Suprapubic skin (tissue), 4 donors: ENCODE data around the gene ICE1. TPM values are rescaled to one million over a fixed set of nuclear protein-coding genes. Genes with fewer than 3 reads are reported as not detected.
"Not testable (repeated sequence)": the region's sequence is repeated elsewhere in the genome, so short reads cannot be mapped to it uniquely, and the experiment has no call there.

Source experiments
- DNase-seq, 2 donors: peaks; one replicate each; pipeline ENCODE4 v3.0.0-alpha.2; 2019; ENCODE audit warnings: low spot score in 2 of 2
- H3K27ac ChIP-seq: fragments of 200-600 bp; sonication (generic); one replicate; pipeline ENCODE4 v1.5.1; 2019
- H3K27me3 ChIP-seq: fragments of 200-600 bp; sonication (generic); one replicate; pipeline ENCODE4 v1.5.1; 2019
- H3K36me3 ChIP-seq: fragments of 200-600 bp; sonication (generic); one replicate; pipeline ENCODE4 v1.5.1; 2019
- H3K4me1 ChIP-seq: fragments of 200-600 bp; sonication (generic); one replicate; pipeline ENCODE4 v1.5.1; 2019
- H3K4me3 ChIP-seq: fragments of 200-600 bp; sonication (generic); one replicate; pipeline ENCODE4 v1.5.1; 2019; ENCODE audit warnings: mild to moderate bottlenecking
- H3K9me3 ChIP-seq: fragments of 200-600 bp; sonication (generic); one replicate; pipeline ENCODE4 v1.5.1; 2019
- CTCF ChIP-seq, 2 donors: fragments of 200-600 bp in 1 of 2; fragments of 450-650 bp in 1 of 2; sonication (generic) in 1 of 2; IDR thresholded peaks; one replicate each; pipeline ENCODE4 v1.5.1; 2016 to 2019; ENCODE audit warnings: antibody characterized with exemption in 2 of 2, mild to moderate bottlenecking in 1 of 2, moderate library complexity in 1 of 2
- EP300 ChIP-seq: sonication (generic); formaldehyde crosslinking; IDR thresholded peaks from one replicate; pipeline ENCODE4 v1.6.1; 2017; ENCODE audit warnings: antibody characterized with exemption
- POLR2A ChIP-seq, 2 donors: fragments of 450-650 bp; IDR thresholded peaks; one replicate each; pipeline ENCODE4 v1.6.1; 2017; ENCODE audit warnings: antibody characterized with exemption in 2 of 2, mild to moderate bottlenecking in 2 of 2, moderate library complexity in 2 of 2
- POLR2AphosphoS5 ChIP-seq, 3 donors: sonication (generic); formaldehyde crosslinking; IDR thresholded peaks; one replicate each; pipeline ENCODE4 v1.6.1; 2017; ENCODE audit warnings: antibody characterized with exemption in 3 of 3
- WGBS: methylation state at CpG from one replicate; pipeline ENCODE4 v1.1.5; 2018; 5-methylcytosine and 5-hydroxymethylcytosine counted together
- total RNA-seq, 4 donors: library from RNA; depleted of rRNA; stranded (reverse); fragments of >200 nt; gene quantifications; one replicate each; pipeline ENCODE4 v1.1.0, GENCODE V29; 2016

The ICE1 gene
- total RNA-seq, 4 donors from 2014 or later = 17.6 to 27.4 (median 24.1) TPM

- Histone ChIP-seq H3K4me3 (no peak overlapping the region), H3K9me3 (no peaks in the 10 kb centered on the region), H3K27ac (no peak overlapping the region), H3K27me3 (no peaks in the 10 kb centered on the region), H3K36me3 (peaks cover 55% of the 10 kb centered on the region), H3K4me1 (no peaks in the 10 kb centered on the region)
- 97% methylated on average over 4 of the region's 4 CpGs for WGBS
- TF ChIP-seq CTCF (IDR thresholded peaks at IDR 0.05) (no peak), POLR2AphosphoS5 (IDR thresholded peaks at IDR 0.05) (no peak), EP300 (no peak), POLR2A (IDR thresholded peaks at IDR 0.05) (no peak)
- DNase-seq = no peak
Observed at GRCh38 chr5:5467737-5468136, 45.3 kb downstream of the ICE1 start.

- H3K27ac ChIP-seq = no peak overlapping the region
- H3K9me3 ChIP-seq = no peaks in the 10 kb centered on the region
- H3K4me3 ChIP-seq = no peak overlapping the region
- H3K27me3 ChIP-seq = no peaks in the 10 kb centered on the region
- no peaks in the 10 kb centered on the region for H3K4me1 ChIP-seq
- DNase-seq = no peak
- peaks cover 56% of the 10 kb centered on the region for H3K36me3 ChIP-seq
- TF ChIP-seq POLR2AphosphoS5 (IDR thresholded peaks at IDR 0.05) = no peak
- TF ChIP-seq EP300 = no peak
- no peak for TF ChIP-seq POLR2A (IDR thresholded peaks at IDR 0.05)
- TF ChIP-seq CTCF (IDR thresholded peaks at IDR 0.05) = no peak
Observed at GRCh38 chr5:5470933-5471332, 48.5 kb downstream of the ICE1 start.

- Histone ChIP-seq H3K27me3 (no peaks in the 10 kb centered on the region), H3K4me3 (no peak overlapping the region), H3K9me3 (no peaks in the 10 kb centered on the region), H3K27ac (no peak overlapping the region), H3K36me3 (peaks cover 51% of the 10 kb centered on the region), H3K4me1 (no peaks in the 10 kb centered on the region)
- TF ChIP-seq EP300 = no peak
- TF ChIP-seq CTCF (IDR thresholded peaks at IDR 0.05) = no peak
- no peak for TF ChIP-seq POLR2AphosphoS5 (IDR thresholded peaks at IDR 0.05)
- no peak for TF ChIP-seq POLR2A (IDR thresholded peaks at IDR 0.05)
- DNase-seq = no peak
- WGBS = 88% methylated on average over 2 of the region's 2 CpGs
Observed at GRCh38 chr5:5473226-5473625, 50.7 kb downstream of the ICE1 start.

DNA sequence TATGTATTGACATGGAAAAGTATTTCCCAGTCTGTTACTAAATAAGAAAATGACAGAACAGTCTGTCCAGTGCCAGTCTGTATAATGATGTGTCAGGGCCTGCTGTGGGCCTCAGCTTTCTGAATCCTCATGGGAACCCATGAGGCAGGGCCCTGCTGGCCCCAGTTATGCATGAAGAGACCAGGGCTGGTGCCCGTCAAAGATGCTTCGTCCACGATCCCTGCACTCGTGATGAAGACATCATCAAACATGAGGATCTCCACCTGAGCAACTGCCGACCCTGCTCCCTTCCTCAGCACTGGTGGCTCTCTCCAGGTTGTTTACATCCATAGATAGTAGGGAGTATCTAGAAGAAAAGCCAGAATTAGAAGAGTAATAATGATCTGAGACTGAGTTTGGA lies 52.5 kb downstream of the ICE1 start:
- no peak for DNase-seq
- no peak for TF ChIP-seq CTCF (IDR thresholded peaks at IDR 0.05)
- Histone ChIP-seq H3K4me1 (no peaks in the 10 kb centered on the region), H3K9me3 (no peaks in the 10 kb centered on the region), H3K4me3 (no peak overlapping the region), H3K36me3 (peaks cover 43% of the 10 kb centered on the region), H3K27me3 (no peaks in the 10 kb centered on the region), H3K27ac (no peak overlapping the region)
- 95% methylated on average over 5 of the region's 5 CpGs for WGBS

GRCh38 chr5:5475975-5476374 lies 53.5 kb downstream of the ICE1 start:
- H3K4me3 ChIP-seq = no peak overlapping the region
- H3K27ac ChIP-seq = no peak overlapping the region
- TF ChIP-seq POLR2A (IDR thresholded peaks at IDR 0.05) (no peak), CTCF (IDR thresholded peaks at IDR 0.05) (no peak), POLR2AphosphoS5 (IDR thresholded peaks at IDR 0.05) (no peak), EP300 (no peak)
- DNase-seq = no peak
- H3K9me3 ChIP-seq = no peaks in the 10 kb centered on the region
- no peaks in the 10 kb centered on the region for H3K27me3 ChIP-seq
- H3K36me3 ChIP-seq = peaks cover 40% of the 10 kb centered on the region
- H3K4me1 ChIP-seq = no peaks in the 10 kb centered on the region
- 98% methylated on average over 2 of the region's 2 CpGs for WGBS

DNA sequence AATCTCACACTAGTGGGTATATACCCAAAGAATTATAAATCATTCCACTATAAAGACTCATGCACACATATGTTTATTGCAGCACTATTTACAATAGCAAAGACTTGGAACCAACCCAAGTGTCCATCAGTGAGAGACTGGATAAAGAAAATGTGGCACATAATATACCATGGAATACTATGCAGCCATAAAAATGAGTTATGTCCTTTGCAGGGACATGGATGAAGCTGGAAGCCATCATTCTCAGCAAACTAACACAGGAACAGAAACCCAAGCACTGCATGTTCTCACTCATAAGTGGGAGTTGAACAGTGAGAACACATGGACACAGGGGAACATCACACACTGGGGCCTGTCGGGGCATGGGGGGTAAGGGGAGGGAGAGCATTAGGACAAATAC lies 57.1 kb downstream of the ICE1 start:
- H3K4me1 ChIP-seq, H3K27ac ChIP-seq, DNase-seq, H3K9me3 ChIP-seq, H3K27me3 ChIP-seq, H3K4me3 ChIP-seq: not testable (repeated sequence)
- peaks cover 31% of the 10 kb centered on the region for H3K36me3 ChIP-seq
- 100% methylated on average over 1 of the region's 1 CpG for WGBS
